SK-N-MC (cell line): Measurements from ENCODE around the gene CIB2.

ENCODE experiments used
- DNase-seq: peaks from one replicate; pipeline ENCODE4 v3.0.0-alpha.2; 2011; ENCODE audit warnings: low read depth, low spot score
- H3K27ac ChIP-seq: fragments of 200-600 bp; sonication (generic); 2 replicates; pipeline ENCODE4 v1.5.1; 2016; ENCODE audit warnings: mixed run types
- H3K36me3 ChIP-seq: fragments of 200-600 bp; sonication (generic); 2 replicates; pipeline ENCODE4 v1.6.1; 2017; ENCODE audit warnings: antibody characterized with exemption, low read length, mixed read lengths; ENCODE audit not compliant: insufficient read depth
- H3K4me3 ChIP-seq: fragments of 200-600 bp; sonication (generic); 2 replicates; pipeline ENCODE4 v1.5.1; 2016
- H3K9ac ChIP-seq: fragments of 200-600 bp; sonication (generic); 2 replicates; pipeline ENCODE4 v1.8.0; 2017; ENCODE audit warnings: mixed run types, mixed read lengths; ENCODE audit not compliant: insufficient read length
- H3K9me3 ChIP-seq: fragments of 200-600 bp; sonication (generic); 2 replicates; pipeline ENCODE4 v1.6.1; 2017; ENCODE audit warnings: low read depth, mild to moderate bottlenecking, antibody characterized with exemption, low read length, moderate library complexity, mixed read lengths
- EZH2 ChIP-seq: fragments of 200-600 bp; sonication (generic); IDR thresholded peaks from one replicate; pipeline ENCODE4 v1.6.1; 2017; ENCODE audit warnings: antibody characterized with exemption
- FOXP2 ChIP-seq: optimal IDR thresholded peaks from 2 replicates; pipeline ENCODE3; 2011; ENCODE audit warnings: mild to moderate bottlenecking, moderate library complexity; ENCODE audit not compliant: insufficient read depth; ENCODE audit errors: extremely low read length, control extremely low read depth
- POLR2AphosphoS5 ChIP-seq: IDR thresholded peaks from 2 replicates; pipeline ENCODE4 v1.6.1; 2012; ENCODE audit warnings: mild to moderate bottlenecking, low read depth, low read length, borderline replicate concordance

CIB2 gene

DNA sequence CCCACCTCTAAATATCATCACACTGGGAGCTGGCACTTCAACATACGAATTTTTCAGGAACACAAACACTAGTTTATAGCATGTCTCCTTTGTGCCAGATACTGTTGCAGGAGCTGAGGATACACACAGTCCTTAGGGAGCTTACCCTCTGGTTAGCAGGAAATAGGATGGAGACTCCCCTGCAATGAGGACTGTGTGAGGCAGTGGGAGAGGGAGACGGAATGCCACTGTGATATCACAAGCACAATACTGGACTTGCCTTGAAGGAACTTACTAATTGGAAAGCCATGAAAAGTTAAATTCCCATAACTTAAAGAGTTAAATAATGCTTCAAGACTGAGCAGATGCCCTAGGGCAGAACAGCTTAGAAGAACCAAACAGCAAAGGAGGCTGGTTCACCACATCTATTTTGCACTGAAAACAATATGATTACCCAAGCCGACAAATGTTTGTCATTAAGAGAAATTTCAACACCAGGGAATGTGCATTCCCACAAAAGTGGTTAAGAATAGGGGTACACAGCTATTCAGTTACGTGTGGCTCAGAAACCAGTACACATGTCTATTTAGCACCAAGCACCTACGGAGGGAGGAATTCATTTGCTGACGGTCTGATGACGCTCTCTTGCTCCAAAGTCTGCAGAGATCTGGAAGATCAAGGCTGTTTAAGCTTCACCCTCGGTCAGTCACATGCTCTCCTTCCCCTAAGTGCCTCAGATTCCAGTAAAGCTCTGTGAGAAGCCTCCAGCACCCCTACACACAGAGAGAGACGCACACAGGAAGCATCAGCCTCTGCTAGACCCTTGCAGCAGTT lies 59.0 kb downstream of the CIB2 start:
- peak overlapping the region; percentile 68 for H3K4me3 ChIP-seq
- TF ChIP-seq FOXP2 (no peak), EZH2 (no peak), POLR2AphosphoS5 (peak; percentile 45; the same call in 1 of the 2 replicates)
- H3K9ac ChIP-seq = peak overlapping the region; percentile 61
- peak; percentile 95 for DNase-seq
- H3K36me3 ChIP-seq = peaks cover 14% of the 10 kb centered on the region
- peak overlapping the region; percentile 96 for H3K27ac ChIP-seq
- no peaks in the 10 kb centered on the region for H3K9me3 ChIP-seq

DNA sequence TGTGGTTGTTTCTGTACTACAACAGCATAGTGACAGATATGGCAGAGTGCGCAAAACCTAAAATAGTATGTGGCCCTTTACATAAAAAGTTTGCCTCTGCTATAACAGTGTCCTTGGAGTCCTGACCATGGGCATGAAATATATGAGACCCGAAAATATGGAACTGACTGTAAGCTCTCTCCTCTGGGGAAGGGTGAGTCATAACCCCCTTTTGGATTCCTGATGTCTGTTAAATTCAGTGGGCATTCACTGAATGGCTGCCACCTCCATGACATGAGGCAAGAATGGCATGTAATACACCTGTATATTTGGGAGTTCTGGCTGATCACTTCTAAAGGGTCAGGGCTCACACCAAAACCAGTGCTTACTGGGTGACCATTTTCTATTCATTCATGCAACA lies 59.9 kb downstream of the CIB2 start:
- no peak for DNase-seq
- peaks cover 14% of the 10 kb centered on the region for H3K36me3 ChIP-seq
- H3K9ac ChIP-seq = no peak overlapping the region
- TF ChIP-seq EZH2 (no peak), POLR2AphosphoS5 (no peak), FOXP2 (no peak)
- no peaks in the 10 kb centered on the region for H3K9me3 ChIP-seq
- peak overlapping the region; percentile 96 for H3K27ac ChIP-seq
- peak overlapping the region; percentile 68 for H3K4me3 ChIP-seq

DNA sequence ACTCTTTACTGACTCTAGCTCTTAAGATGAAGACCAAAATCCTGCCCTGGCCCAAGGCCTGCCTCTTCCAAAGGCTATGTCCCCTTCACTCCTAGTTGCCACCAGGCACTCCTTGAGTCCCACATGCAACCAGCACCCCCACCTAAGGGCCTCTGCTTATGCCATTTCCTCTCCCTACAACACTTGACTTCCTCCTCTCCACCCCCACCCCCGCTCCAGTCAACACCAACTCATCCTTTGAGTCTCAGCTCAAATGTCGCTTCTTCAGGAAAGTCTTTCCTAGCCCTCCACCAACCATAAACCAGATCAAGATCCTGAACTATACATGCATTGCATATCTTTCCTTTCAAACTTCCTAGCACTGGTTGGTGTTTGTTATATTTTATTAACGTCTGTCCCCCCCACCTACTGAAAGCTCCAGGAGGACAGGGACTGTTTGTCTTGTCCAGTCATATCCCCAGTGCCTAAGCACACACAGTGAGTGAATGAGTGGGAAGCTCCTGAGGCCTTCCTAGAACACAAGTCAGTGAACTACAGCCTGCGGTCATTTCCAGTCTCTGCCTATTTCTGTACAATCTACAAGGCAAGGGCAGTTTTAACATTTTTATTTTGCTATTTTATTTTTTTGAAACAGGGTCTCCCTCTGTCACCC lies 61.1 kb downstream of the CIB2 start:
- Histone ChIP-seq H3K27ac (peak overlapping the region; percentile 97), H3K36me3 (peaks cover 23% of the 10 kb centered on the region), H3K9ac (no peak overlapping the region), H3K4me3 (peak overlapping the region; percentile 66), H3K9me3 (no peaks in the 10 kb centered on the region)
- DNase-seq = no peak
- TF ChIP-seq EZH2 = no peak
- TF ChIP-seq FOXP2 = no peak
- TF ChIP-seq POLR2AphosphoS5 = no peak

DNA sequence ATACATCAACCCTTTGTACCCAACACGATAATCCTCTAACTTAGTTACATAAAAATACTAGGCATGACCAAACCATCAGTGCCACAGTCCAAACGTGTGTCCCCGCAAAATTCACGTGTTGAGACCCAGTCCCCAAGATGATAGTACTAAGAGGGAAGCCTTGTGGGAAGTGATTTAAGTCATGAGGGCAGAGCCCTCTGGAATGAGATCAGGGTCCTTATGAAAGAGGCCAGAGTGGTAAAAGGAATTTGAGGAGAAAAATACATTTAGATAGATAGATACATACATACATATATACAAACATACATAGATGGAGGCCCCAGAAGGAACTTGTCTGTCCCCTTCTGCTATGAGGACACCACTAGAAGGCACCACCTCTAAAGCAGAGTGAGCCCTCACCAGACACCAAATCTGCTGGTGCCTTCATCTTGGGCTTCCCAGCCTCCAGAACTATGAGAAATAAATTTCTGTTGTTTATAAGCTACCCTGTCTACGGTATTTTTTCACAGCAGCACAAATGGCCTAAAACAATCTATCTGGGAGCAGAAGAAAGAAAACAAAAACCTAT lies 61.7 kb downstream of the CIB2 start:
- Histone ChIP-seq H3K9me3 (no peaks in the 10 kb centered on the region), H3K9ac (peak overlapping the region; percentile 25), H3K36me3 (peaks cover 19% of the 10 kb centered on the region), H3K27ac (peak overlapping the region; percentile 97), H3K4me3 (peak overlapping the region; percentile 66; the same call in 1 of the 2 replicates)
- DNase-seq = no peak
- no peak for TF ChIP-seq EZH2

DNA sequence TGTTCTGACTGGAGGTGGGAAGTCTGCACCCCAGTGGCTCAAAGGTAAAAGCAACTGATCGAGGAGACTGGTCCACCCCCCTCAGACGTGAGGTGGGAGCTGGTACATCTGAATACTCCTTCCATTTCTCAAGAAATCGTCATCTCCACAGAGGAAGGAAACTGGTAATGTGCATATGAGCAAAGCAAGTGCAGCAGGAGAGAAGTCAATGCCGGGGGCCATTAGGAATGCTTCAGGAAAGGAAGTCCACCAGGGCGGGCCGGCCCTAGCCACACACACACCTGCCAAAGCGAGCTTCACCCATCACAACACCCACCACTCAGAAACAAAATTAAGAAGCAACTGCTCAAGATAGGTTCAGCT lies 62.2 kb downstream of the CIB2 start:
- peak overlapping the region; percentile 25 for H3K9ac ChIP-seq
- peak overlapping the region; percentile 66 for H3K4me3 ChIP-seq
- DNase-seq = no peak
- H3K27ac ChIP-seq = peak overlapping the region; percentile 97
- H3K36me3 ChIP-seq = peaks cover 17% of the 10 kb centered on the region; the same call in 1 of the 2 replicates
- TF ChIP-seq POLR2AphosphoS5 (no peak), FOXP2 (no peak), EZH2 (no peak)
- H3K9me3 ChIP-seq = no peaks in the 10 kb centered on the region

DNA sequence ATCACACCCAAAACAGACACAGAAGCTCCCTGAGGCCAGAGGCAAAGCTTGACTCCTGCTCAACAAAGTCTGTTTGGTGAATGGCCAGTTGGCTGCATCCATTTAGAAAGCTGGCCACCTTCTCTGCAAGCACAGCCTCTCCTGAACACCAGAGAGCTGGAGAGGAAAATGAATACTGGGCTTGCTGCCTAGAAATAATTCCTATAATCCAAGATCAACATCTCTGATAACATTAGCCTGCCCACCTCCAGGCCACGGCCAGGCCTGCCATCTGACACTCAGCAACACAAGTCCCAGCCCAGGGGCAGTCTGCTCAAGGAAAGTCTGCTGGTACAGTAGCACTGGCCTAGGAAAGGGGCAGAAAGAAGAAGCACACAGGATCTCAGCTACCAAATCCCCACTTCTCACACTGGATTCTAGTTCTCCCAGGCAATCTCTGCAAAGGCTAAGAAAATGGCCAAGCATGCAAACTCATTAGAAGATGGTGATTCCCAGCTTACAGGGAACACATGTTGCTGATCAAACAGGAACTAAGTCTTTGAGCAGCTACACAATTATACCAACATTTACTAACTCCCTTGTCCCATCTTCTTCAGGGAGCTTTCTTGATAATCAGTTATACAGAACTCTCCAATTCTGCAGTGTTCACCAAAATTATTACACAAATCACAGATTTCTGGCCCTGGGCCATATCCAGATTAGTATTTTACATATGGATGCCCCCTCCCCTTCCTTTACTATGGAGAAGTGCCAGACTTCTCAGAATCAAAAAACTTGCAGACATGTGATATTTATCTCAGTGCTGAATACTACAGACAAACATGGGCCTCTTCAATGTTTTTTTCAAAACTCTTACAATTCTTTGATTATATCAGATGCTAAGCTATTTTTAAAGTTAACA lies 63.7 kb downstream of the CIB2 start:
- Histone ChIP-seq H3K9me3 (no peaks in the 10 kb centered on the region), H3K36me3 (peaks cover 17% of the 10 kb centered on the region; the same call in 1 of the 2 replicates), H3K27ac (peak overlapping the region; percentile 97), H3K9ac (peak overlapping the region; percentile 56), H3K4me3 (peak overlapping the region; percentile 66)
- peak; percentile 76 for DNase-seq
- TF ChIP-seq POLR2AphosphoS5 (peak; percentile 32; the same call in 1 of the 2 replicates), EZH2 (no peak)

DNA sequence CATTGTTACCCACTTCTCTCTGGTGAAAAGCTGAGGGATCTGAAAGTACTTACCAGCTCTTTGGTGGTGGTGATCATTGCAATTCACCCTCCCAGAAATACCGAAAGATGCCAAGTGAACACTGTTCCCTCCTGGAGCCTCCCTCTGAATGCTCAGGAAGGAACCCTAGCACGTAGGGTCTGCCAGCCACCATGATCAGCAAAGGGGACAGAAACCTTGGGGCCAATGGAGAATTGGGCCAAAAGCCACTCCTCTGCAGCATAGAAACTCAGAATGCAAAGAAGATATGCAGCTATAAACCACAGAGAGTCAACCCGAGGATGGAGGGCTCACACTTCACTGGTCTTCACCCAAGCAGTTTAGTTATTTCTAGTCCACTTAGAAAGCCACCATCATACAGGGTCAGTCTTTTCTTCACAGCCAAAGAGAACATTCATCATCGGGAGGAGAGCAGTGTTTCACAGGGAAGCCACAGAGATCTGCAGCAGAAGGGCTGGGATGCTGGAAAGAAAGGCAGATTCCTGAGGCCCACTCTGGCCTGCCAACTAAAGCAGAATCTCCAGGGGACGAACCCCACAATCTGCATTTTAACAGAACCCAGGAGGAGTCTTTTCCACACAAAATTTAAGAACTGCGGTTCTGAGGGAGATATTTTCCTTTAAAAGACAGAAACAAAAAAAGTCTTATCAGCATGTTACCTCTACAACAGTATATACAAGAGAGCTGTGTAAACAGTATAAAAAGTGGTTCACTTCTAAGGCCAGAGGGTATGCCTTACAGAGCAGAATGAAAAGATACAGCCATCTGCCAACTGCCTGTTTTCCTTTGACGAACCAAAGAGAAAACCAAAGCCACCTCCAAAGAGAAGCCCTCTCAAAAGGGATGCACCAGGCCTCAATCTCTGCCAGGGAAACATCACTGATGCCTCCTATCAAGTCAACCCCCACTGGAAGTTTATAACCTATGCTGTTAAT lies 65.0 kb downstream of the CIB2 start:
- TF ChIP-seq EZH2 = no peak
- no peak for TF ChIP-seq POLR2AphosphoS5
- no peak for TF ChIP-seq FOXP2
- Histone ChIP-seq H3K36me3 (peaks cover 12% of the 10 kb centered on the region; the same call in 1 of the 2 replicates), H3K9ac (no peak overlapping the region), H3K4me3 (peak overlapping the region; percentile 66; the same call in 1 of the 2 replicates), H3K9me3 (no peaks in the 10 kb centered on the region), H3K27ac (peak overlapping the region; percentile 97; the same call in 1 of the 2 replicates)
- DNase-seq = no peak
